ENCODE data around the gene RAP2A.

DNA sequence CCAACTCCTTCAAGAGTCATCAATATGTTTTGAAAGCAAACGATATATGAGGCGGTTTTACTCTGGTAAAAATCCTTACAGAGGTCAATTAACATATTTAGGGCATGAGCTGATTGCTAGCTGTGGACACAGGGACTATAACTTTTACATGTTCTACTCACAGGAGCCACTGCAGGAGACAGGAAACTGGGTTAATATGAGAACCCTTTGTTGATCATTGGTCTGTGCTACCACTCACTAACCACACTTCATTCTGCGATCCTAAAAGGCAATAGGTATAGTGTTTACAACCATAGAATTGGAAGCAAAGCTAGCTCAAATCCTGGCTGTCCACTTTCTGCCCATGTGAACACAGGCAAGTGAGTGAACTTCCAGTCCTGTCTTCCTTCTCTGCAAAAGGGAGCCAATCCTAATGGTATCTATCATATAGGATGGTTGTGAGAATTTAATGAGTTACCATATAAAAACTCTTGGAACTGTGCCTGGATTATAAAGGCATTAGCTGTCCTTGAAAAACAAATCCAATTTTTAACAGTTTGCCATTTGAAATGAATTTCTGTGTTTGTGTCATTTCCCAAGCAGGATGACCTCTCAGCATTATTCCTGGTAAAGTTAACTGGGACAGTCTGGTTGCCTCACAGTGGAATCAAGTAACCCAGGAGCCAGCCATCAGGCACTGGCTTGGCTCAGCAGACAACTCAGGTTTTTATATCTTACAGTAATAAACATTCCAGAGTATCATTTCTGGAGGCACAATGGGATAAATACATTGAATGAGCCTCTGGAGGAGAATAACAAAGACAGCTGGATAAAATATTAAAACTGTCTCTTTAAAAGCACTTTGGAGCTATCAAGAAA, 29.8 kb upstream of the RAP2A start:
- TF ChIP-seq CTCF (IDR thresholded peaks at IDR 0.05) (no peak), POLR2A (IDR thresholded peaks at IDR 0.05) (no peak)
